ENCODE results near the gene PSMB1.
"Not testable (repeated sequence)": the region's sequence is repeated elsewhere in the genome, so short reads cannot be mapped to it uniquely, and the experiment has no call there.

PSMB1 gene

GRCh38 chr6:170502268-170502667 lies 50.8 kb downstream of the PSMB1 start:
- not testable (repeated sequence) for FAIRE-seq

GRCh38 chr6:170500955-170501590 lies 52.0 kb downstream of the PSMB1 start:
- no peak for FAIRE-seq

GRCh38 chr6:170497841-170498301 lies 55.2 kb downstream of the PSMB1 start:
- no peak for FAIRE-seq

GRCh38 chr6:170493354-170493753 lies 59.8 kb downstream of the PSMB1 start:
- no peak for FAIRE-seq

GRCh38 chr6:170490259-170490658 lies 62.8 kb downstream of the PSMB1 start:
- FAIRE-seq = no peak

- FAIRE-seq = no peak
These were observed 63.3 kb downstream of the PSMB1 start for GRCh38 chr6:170489836-170490235.

- FAIRE-seq = no peak
These were observed 65.3 kb downstream of the PSMB1 start for GRCh38 chr6:170487707-170488329.

GRCh38 chr6:170485159-170485558 lies 67.9 kb downstream of the PSMB1 start:
- no peak for FAIRE-seq

All from G401.6 (cell line).